Thyroid gland (tissue), 4 donors: ENCODE data around the gene IFT22.
"Not testable (repeated sequence)": the region's sequence is repeated elsewhere in the genome, so short reads cannot be mapped to it uniquely, and the experiment has no call there.

Experiments used
- CTCF ChIP-seq, 6 experiments: fragments of 200-600 bp in 3 of 6; fragments of 450-650 bp in 3 of 6; sonication (generic) in 3 of 6; IDR thresholded peaks; one replicate each; pipeline ENCODE4 v1.5.1; 2016 to 2019; ENCODE audit warnings: antibody characterized with exemption in 6 of 6, mild to moderate bottlenecking in 2 of 6, inconsistent platforms in 1 of 6, moderate library complexity in 1 of 6
- POLR2A ChIP-seq, 2 donors: fragments of 450-650 bp; IDR thresholded peaks; one replicate each; pipeline ENCODE4 v1.6.1; 2017; ENCODE audit warnings: antibody characterized with exemption in 2 of 2, mild to moderate bottlenecking in 2 of 2, moderate library complexity in 1 of 2

DNA sequence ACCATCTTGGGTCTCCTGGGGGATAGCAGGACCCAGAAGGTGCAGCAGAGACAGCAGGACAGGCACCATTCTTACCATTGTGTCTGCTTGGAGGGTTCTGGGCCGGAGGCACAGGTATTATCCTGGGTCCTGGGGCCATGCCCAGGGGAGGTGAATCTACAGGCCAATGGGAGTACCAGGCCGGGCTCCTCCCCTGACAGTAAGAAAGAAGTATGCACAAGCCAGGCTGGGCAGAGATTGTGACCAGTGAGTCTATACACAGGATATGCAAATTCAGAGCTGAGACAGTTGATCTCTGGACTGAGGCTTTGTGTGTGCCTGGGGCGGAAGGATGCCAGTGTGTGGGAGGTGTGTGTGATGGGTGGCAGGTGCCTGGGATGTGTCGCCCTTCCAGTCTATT lies 31.9 kb downstream of the IFT22 start:
- TF ChIP-seq CTCF, POLR2A (IDR thresholded peaks at IDR 0.05): not testable (repeated sequence)
